ENCODE measurements around the gene HOXC10.

HOXC10 gene
- total RNA-seq, result 0 to 0.19 (median 0) reads per million in 3 experiments

DNA sequence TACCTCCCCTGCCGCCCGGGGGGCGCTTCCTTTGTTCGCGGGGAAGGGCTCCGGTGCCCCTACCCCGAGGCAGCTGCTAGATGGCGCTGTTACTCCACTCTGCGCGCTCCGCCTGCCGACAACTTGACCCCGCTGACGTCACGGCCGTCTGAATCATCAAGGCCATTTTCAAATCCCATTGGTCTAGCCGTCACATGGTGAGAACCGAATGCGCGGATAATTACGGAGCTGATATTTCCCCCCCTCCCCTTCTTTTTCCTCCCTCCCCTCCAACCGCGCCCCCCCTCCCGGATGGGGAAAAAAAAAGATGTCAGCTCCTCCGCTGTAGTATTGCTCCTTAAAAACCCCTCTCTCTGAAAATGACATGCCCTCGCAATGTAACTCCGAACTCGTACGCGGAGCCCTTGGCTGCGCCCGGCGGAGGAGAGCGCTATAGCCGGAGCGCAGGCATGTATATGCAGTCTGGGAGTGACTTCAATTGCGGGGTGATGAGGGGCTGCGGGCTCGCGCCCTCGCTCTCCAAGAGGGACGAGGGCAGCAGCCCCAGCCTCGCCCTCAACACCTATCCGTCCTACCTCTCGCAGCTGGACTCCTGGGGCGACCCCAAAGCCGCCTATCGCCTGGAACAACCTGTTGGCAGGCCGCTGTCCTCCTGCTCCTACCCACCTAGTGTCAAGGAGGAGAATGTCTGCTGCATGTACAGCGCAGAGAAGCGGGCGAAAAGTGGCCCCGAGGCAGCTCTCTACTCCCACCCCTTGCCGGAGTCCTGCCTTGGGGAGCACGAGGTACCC, at the start of gene HOXC10:
Gene HOXC10, plus strand, starts transcription at position 246 of the 791 bp plus-strand sequence. Its CDS starts 114 bp downstream, at position 360.
- DNase-seq, result peak; percentile 34

DNA sequence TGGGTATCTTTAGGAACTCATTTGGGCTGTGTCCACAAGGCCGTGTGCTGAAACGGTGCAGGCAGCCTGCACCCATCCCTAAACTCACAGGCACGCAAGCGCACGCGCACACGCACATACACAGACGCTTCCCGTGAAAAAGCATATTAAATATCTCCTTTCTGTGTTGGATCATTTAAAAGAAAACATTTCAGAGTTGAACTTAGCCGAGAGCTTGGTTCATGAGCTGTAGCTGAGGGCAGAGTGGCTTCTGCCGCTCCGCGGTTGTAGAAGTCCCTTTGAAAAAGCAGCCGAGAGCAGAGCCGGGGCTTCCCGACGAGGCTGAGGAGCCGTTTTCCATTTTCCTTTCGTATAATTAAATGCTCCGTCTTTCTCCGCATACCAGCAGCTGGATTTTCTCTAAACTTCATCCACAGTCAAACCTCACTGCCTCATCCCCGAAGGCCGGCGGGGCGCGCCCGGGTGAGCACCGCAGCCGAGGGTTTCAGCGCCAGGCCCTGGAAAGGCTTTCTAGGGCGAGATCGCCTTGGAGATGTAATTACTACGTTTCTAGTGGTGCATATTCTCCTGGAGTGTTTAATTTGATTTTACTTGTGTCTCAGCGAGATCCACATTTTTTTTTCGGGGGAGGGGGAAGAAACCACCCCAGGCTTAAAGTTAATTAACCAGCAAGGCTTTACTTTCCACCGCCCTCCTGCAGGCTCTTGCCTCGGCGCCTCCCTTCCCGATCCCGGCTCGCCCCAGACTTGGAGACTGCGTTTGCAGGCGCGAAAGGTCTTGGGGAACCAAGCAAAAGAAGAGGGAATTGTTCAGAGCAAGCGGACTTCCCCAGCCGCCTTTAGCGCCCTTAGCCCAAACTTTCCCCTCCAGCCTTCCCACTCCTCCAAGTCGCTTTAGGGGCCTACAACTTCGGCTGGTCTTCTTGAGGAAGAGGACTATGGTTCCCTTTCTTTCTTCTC, 49.3 kb upstream of the HOXC10 start:
- no peak for DNase-seq

DNA sequence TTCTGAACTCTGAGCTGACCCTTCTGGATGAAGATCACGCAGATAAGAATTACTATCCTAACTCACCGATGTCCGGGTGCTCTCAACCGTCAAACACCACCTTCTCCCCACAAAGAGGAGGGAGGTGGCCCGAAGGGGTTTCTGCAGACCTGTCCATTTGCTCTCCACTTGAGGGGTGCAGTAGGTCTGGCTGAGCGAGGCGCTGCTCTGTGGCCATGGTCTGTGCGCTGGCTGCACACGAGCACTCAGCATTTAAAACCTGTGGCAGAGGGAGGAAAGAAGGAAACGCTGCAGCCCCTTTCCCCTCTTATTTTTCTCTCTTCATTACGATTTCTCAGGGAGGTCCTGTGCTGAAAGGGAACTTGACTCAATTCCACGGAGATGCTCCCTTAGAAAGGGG, 47.8 kb upstream of the HOXC10 start:
- no peak for DNase-seq

DNA sequence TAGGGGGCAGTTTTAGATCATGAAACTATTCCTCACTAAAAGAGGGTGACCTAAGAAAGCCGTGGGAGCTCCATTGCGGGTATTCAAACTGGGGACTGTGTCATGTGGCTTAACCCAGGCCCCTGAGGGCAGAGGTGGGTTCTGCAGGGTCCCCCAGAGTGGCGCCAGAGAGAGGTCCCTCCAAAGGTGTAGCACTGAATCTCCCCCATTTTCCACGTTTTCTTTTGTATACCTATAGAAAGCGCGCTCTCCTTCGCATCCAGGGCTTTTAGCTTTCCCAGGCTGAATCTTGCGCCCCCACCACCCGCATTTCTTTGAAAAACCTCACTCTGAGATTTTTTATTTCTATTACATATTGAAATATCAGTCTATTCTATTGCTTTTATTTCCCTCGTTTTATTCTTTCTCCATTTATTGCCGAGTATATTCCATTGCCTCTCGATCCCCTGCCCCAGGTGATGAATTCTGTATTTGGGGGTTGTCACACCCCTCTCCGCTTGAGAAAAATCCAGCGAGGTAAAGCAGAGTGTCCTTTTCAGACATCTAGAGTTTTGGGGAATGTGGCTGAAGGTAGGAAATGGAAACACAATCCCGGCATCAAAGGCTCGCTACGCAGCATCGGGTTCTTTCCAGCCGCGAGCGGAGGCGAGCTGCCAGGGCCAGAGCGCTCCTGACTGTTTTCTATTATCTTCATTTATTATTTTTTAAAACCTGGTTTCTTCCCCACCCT, 47.2 kb upstream of the HOXC10 start:
- DNase-seq, result no peak

DNA sequence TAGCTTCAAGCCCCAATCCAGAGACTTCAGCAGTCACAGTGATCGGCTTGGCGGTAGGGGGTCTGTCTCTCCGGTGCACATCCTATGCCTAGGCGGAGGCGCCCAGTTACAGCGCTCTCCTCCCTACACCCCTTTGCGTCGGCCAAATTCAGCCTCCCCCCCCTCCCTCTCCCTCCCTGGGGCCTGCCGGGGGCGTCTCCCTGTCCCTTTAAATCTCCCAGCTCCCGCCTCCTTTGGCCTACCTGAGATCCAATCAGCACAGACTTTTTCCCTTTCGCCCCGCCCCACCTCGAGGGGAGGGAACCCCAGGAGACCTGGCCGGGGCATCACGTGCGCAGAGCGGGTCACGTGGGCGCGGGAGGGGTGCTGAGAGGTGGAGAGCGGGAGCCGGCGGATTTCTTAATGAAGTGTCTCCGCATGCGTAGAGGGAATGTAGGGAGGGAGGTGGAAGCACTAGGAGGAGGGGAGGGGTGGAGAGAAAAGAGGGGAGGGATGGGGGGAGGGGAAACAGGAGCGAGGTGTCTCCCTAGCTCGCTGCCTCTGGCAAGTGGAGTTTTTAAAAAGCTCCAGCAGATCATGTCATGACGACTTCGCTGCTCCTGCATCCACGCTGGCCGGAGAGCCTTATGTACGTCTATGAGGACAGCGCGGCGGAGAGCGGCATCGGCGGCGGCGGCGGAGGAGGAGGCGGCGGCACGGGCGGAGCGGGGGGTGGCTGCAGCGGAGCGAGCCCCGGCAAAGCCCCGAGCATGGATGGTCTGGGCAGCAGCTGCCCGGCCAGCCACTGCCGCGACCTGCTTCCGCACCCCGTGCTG, 46.4 kb upstream of the HOXC10 start, which contains the start of gene HOXC13:
Gene HOXC13, plus strand, starts transcription at position 506 of the 815 bp plus-strand sequence. Its CDS starts 76 bp downstream, at position 582.
- DNase-seq, result no peak

DNA sequence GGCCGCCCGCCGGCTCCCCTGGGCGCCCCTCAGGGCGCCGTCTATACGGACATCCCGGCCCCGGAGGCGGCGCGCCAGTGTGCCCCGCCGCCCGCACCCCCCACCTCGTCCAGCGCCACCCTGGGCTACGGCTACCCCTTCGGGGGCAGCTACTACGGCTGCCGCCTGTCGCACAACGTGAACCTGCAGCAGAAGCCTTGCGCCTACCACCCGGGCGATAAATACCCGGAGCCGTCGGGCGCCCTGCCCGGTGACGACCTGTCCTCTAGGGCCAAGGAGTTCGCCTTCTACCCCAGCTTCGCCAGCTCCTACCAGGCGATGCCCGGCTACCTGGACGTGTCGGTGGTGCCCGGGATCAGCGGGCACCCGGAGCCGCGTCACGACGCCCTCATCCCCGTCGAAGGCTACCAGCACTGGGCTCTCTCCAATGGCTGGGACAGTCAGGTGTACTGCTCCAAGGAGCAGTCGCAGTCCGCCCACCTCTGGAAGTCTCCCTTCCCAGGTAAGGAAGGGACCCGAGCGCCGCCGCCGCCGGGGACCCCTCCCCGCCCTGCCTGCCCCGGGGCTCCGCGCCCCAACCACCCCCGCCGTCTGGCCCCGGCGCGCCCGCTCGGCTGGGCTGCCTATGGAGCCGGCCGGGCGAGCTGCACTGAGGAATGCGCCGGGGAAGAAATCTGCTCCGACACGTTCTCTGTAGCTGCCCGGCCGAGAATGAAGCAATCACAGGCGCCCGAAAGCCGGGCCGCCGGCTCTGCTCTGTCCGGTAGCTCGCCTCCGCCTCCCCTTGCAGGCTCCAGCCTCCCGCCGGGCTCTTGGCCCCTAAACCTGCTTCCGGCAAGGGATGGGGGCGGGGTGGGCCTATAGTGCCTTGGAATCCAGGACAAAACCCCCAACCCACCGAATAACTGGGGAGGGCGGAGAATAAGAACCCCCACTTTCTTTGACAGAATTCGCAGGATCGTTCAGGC, 45.5 kb upstream of the HOXC10 start:
- DNase-seq, result no peak

DNA sequence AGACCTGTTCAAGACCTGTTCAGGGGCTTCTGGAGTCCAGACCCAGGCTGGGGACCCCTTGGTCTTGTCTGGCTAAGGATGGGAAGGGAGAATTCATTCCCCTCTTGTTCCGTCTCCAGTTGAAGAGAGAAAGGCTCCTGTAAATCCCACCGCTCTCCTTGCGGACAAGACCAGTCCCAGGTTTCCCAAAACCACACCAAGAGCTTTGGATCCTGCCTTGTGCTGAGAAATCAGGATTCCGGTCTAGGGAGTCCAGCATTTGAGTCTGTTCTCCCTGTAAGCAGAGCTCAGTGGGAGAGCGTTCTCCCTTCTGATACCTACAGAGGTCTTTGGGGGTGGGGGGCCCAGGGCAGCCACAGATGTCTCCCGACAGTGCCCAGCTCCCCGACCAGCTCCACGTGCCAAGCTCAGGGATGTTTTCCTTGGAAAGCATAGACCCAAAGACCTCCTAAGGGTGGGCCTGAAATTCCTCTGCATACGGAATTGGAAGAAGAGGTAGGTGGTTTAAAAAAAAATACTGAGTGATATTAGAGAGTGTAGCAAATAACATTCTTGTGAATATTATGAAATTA, 44.4 kb upstream of the HOXC10 start:
- no peak for DNase-seq

DNA sequence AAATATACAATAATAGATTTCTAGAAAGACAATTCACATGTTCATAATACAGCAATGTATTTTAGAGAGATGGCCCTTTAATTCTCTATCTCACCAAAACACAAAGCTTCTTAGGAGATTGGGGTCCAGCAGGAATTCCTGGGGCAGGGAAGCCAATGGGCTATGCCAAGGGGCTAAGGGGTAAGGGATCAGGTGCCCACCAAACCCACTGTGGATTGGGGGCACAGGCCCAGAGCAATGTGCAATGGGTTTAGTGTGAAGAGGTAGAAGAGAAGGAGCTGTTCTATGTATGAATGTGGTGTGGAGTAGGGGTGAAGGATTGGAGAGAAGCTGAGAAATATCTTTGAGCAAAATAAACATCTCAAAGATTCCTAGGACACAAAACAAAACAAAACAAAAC, 43.8 kb upstream of the HOXC10 start:
- no peak for DNase-seq

DNA sequence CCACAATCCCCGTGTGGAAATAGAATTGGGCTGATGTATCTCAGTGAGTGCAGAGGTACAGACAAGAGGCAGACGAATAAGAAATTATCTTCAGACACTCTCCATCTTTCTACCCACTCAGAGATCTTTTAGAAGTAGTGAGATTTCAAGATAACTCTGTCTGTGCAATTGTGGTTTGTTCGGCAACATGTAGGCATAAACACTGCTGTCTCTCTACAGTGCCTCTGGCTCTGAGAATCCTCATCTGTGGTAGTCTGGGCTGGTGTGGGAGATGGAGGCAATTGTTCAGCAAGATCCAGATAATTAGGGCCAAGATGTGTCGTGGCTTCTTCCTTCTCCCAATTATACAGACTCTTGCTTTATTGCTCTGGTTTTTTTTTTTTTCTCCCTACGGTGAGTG, 43.2 kb upstream of the HOXC10 start:
- DNase-seq, result no peak

DNA sequence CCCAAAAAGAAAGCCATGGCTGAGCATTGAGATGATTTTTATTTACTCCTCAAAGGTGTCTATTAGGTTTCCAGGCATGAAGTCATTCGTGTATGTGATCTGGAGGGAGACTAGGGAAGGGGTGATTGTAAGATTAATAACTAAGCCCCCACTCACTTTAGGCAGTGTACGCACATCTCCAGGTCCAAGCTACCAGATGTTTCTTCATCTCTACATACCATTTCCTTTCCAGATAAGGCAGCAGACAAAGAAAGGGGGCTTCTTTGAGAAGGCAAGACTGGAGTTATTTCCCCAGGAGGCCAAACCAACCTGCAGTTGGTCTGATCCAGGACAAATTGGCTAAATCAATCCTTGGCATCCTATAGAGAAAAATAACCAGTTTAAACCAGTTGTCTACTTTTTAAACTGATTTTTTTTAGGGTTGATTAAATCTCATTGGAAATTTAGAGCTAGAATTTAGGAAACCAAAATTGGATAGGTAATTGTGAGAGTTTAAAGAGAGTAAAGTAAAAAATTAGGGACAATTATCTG, 42.4 kb upstream of the HOXC10 start:
- DNase-seq, result no peak

DNA sequence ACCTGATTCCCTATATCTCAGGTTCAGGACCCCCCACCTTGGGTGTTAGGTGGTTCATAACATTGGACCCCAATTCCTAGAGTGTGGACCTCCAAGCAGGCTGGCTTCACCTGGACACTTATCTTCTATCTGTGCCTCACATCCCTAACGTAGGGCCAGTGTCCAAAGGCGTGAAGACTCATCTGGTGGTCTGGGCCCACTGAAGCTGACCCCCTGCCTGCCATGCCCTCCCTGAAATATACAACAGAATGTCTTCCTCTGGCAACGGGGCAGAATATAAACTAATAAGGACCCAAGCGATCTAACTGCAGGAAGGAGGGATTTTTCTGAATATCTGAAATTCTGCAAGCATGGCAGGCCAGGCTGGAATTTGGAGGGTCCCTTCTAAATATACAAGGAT, 40.7 kb upstream of the HOXC10 start:
- no peak for DNase-seq

DNA sequence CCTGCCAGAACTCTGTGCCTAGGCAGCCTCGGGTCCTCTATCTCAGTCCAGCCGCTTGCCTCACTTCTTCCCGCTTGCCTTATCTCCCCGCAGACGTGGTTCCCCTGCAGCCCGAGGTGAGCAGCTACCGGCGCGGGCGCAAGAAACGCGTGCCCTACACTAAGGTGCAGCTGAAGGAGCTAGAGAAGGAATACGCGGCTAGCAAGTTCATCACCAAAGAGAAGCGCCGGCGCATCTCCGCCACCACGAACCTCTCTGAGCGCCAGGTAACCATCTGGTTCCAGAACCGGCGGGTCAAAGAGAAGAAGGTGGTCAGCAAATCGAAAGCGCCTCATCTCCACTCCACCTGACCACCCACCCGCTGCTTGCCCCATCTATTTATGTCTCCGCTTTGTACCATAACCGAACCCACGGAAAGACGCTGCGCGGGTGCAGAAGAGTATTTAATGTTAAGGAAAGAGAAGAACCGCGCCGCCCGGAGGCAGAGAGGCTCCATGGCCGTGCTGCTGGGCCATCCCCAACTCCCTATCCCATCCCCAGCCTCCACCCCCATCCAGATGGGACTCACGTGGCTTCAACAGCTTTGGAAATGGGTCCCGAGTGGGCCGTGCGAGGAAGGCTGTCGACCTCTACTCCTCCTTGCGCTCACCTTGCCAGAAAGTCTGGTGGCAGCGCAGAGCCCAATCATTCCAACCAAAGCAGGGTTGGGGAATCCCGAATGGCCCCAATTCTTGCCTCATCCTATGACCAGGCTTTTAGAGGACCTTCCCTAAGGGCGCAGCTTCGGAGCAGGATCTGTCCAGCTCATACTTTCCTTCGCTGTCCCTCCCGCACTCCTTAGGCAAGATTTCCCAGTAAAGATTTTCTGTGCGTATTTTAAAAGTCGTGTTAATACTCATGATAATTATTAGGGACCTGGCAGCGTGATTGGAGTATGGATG, 39.8 kb upstream of the HOXC10 start:
- no peak for DNase-seq

DNA sequence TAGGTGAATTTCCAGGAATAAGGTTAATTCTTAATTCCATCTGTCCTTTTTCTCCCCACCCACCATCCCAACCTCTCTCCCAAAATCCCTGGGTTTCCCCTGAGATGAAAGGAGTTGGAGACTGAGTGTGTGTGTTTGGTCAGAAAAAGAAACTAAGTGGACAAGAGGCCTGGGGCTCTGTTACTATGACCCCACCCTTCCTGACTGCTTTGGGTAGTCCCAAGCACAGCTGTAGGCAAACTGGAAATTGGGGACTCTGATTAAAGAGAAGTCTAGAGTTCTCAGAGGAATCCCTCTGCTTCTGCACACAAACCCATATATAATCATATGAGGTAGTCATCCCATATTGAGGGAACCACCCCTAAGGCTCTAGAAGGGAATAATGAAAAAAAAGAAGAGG, 37.2 kb upstream of the HOXC10 start:
- no peak for DNase-seq

DNA sequence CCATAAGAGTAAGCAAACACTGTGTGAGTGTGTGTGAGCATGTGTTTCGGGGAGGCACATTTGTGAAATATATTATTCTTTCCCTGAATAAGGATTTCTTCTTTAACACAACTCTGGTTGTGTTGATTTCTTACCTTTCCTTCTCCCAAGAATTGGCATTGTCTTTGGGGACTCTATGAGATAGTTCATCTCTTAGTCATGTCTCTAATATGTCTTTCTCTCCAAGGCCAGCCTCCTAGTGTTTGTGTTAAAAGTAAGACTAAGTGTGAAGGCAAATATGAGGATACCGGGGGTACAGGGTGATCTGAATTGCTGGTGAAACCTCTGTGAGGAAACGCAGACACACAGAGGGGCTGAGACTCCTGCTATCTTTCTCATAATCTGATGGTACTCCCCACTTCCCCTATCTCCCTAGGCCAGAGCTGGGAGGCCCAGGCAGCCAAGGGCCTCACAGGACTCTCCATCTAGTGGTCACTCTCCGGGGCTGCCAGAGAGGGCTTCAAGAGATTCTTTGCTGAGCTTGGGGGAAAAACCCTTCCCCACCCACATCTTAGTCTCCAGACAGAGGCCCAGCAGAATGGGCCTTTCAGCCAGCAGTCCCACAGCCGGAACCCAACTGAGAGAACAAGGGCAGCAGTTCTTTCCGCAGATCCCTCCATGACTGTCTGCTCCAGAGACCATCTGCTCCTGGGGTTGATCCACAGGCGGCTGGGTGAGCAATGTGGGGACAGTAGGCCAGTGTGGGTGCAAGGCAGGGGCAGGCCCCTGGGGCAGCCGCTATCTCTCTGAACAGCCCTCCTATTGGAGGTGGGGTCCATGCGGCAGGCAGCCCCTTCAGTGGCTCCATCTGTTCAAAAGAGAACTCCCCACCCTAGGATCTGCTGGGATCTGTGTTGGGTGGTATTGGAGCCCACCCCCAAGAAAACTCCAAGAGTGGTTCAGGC, 36.0 kb upstream of the HOXC10 start:
- DNase-seq, result no peak

DNA sequence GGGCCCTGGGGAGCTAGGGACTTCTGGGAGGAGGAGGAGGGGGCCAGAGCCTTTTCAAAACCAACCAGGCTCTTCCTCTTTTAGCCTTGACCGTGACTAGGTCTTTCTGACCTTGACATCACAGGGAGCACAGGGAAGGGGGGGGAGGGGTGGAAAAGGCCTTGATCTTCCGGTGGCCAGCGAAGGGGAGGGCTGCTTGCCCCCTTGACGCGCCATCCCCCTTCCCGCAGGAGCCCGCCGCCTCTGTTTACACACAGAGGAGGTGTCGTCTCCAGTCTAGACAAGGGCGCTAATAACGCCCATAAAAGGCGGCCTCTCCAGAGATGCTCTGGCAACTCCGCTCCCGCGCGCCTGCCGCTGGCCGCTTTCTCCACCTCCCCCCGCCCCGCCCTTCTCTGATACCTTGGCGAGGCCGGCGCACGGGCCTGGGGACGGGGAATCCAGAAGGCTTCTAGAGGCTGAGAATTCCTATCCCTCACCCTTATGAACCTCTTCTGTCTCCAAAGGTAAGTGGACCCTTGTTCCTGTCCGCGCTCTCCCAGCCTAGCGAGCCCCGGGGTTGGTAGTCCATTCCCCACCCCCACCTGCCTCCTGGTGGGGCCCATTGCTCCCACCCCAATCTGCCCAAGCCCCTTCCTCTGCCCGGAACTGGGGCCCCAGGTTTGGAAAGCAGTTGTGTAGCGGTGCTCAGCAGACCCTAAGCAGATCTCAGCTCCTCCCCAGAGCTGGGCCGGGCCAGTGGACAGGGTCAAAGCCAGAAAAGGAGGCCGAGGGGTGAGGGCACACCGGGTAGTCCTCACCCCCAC, 35.1 kb upstream of the HOXC10 start:
- no peak for DNase-seq

DNA sequence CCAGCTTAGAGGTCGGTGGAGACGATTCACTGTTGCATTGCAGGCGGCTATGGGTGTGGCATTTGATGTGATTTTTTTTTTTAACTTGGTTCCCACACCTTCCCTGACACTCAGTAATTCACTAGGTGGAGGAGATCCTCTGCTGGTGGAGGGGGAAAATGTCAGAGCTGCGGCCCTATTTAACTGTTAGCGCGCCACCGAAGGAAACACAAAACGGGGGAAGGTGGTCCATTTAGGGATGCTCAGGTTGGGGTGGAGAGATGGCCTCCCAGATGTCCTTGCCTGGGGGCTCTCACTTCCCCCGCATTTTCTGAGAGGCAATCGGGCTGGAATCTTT, 34.5 kb upstream of the HOXC10 start:
- no peak for DNase-seq

Data from central memory CD4-positive, alpha-beta T cell (primary cell).